Endothelial cell (in vitro differentiated cells): ENCODE results near the gene NPHP4. TPM values are rescaled to one million over a fixed set of nuclear protein-coding genes. Genes with fewer than 3 reads are reported as not detected.

Experiments used
- DNase-seq: peaks from one replicate; pipeline ENCODE4 v3.0.0; 2021; ENCODE audit warnings: low spot score
- H3K27ac Mint-ChIP-seq: one replicate; pipeline ENCODE4 v1.8.0; 2021; ENCODE audit warnings: mixed read lengths, inconsistent platforms; ENCODE audit not compliant: unreplicated experiment
- H3K27me3 Mint-ChIP-seq: one replicate; pipeline ENCODE4 v1.8.0; 2021; ENCODE audit warnings: mild to moderate bottlenecking, moderate library complexity, mixed read lengths, inconsistent platforms; ENCODE audit not compliant: unreplicated experiment
- H3K36me3 Mint-ChIP-seq: one replicate; pipeline ENCODE4 v1.8.0; 2021; ENCODE audit warnings: mild to moderate bottlenecking, low read depth, mixed read lengths, inconsistent platforms; ENCODE audit not compliant: unreplicated experiment
- H3K4me1 Mint-ChIP-seq: one replicate; pipeline ENCODE4 v1.8.0; 2021; ENCODE audit warnings: mild to moderate bottlenecking, mixed read lengths, inconsistent platforms; ENCODE audit not compliant: unreplicated experiment
- H3K4me3 Mint-ChIP-seq: one replicate; pipeline ENCODE4 v1.8.0; 2021; ENCODE audit warnings: mild to moderate bottlenecking, mixed read lengths, inconsistent platforms; ENCODE audit not compliant: unreplicated experiment
- H3K9me3 Mint-ChIP-seq: one replicate; pipeline ENCODE4 v1.8.0; 2021; ENCODE audit warnings: mixed read lengths, inconsistent platforms; ENCODE audit not compliant: unreplicated experiment
- CTCF ChIP-seq: fragments of 200-600 bp; sonication (generic); IDR thresholded peaks from one replicate; pipeline ENCODE4 v1.5.0; 2021; ENCODE audit warnings: antibody characterized with exemption; ENCODE audit not compliant: unreplicated experiment
- total RNA-seq: library from RNA; stranded (reverse); fragmentation: NEBNext Ultra II Directional; extraction: Animal tissue kit (Norgen Biotek cat#: 25700); gene quantifications from one replicate; pipeline ENCODE4 v1.2.1, GENCODE V29; 2021; ENCODE audit not compliant: unreplicated experiment

Gene NPHP4
- total RNA-seq, 1 donor from 2014 or later: 15.3 TPM

GRCh38 chr1:5983361-5984103 lies 8.7 kb downstream of the NPHP4 start:
- no peaks in the 10 kb centered on the region for H3K9me3 Mint-ChIP-seq
- H3K27me3 Mint-ChIP-seq: peaks cover 1% of the 10 kb centered on the region
- H3K27ac Mint-ChIP-seq: no peak overlapping the region
- H3K4me3 Mint-ChIP-seq: no peak overlapping the region
- TF ChIP-seq CTCF: no peak
- peaks cover 6% of the 10 kb centered on the region for H3K36me3 Mint-ChIP-seq
- H3K4me1 Mint-ChIP-seq: peaks cover 13% of the 10 kb centered on the region
- no peak for DNase-seq

GRCh38 chr1:5982868-5983267 lies 9.4 kb downstream of the NPHP4 start:
- no peak for DNase-seq
- Mint-ChIP-seq H3K27ac (no peak overlapping the region), H3K4me1 (peaks cover 13% of the 10 kb centered on the region), H3K27me3 (peaks cover 5% of the 10 kb centered on the region), H3K9me3 (no peaks in the 10 kb centered on the region), H3K36me3 (peaks cover 10% of the 10 kb centered on the region), H3K4me3 (no peak overlapping the region)
- no peak for TF ChIP-seq CTCF

GRCh38 chr1:5982276-5982675 lies 9.9 kb downstream of the NPHP4 start:
- Mint-ChIP-seq H3K36me3 (peaks cover 15% of the 10 kb centered on the region), H3K4me1 (peaks cover 13% of the 10 kb centered on the region), H3K27me3 (peaks cover 9% of the 10 kb centered on the region), H3K9me3 (no peaks in the 10 kb centered on the region), H3K4me3 (no peak overlapping the region), H3K27ac (no peak overlapping the region)
- TF ChIP-seq CTCF: no peak
- DNase-seq: no peak

DNA sequence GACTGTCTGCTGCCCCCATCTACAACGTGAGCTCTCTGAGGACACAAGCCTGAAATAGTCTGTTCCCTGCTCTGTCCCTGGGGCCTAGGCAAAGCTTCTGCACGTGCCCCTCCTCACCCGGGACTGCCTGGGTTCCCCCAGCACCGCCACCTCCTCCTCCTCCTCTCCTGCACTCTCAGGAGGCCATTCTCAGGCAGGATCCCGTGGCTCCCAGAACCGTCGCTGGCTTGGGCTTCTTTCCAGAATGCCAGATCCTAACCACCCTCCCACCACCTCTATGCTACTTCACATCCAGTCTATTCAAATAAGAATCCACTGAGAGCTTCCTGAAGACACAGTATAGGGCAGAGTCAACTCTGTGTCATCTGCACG lies 11.2 kb downstream of the NPHP4 start:
- peaks cover 18% of the 10 kb centered on the region for H3K36me3 Mint-ChIP-seq
- DNase-seq: no peak
- H3K27me3 Mint-ChIP-seq: peaks cover 10% of the 10 kb centered on the region
- no peaks in the 10 kb centered on the region for H3K9me3 Mint-ChIP-seq
- H3K4me3 Mint-ChIP-seq: no peak overlapping the region
- H3K4me1 Mint-ChIP-seq: peaks cover 13% of the 10 kb centered on the region
- TF ChIP-seq CTCF: no peak
- H3K27ac Mint-ChIP-seq: no peak overlapping the region

GRCh38 chr1:5980314-5981008 lies 11.8 kb downstream of the NPHP4 start:
- Mint-ChIP-seq H3K27me3 (peaks cover 10% of the 10 kb centered on the region), H3K27ac (no peak overlapping the region), H3K4me3 (peak overlapping the region; percentile 7), H3K36me3 (peaks cover 18% of the 10 kb centered on the region), H3K4me1 (peaks cover 13% of the 10 kb centered on the region), H3K9me3 (no peaks in the 10 kb centered on the region)
- peak; percentile 69 for DNase-seq
- TF ChIP-seq CTCF: peak; percentile 28
